Fibroblast of the aortic adventitia (primary cell): ENCODE results near the gene GSX1. TPM values are rescaled to one million over a fixed set of nuclear protein-coding genes. Genes with fewer than 3 reads are reported as not detected.
"Not testable (repeated sequence)": the region's sequence is repeated elsewhere in the genome, so short reads cannot be mapped to it uniquely, and the experiment has no call there.

Experiments used
- DNase-seq: peaks from one replicate; pipeline ENCODE4 v3.0.0-alpha.2; 2010; ENCODE audit warnings: low read depth
- H3K4me3 ChIP-seq: 2 replicates; pipeline ENCODE4 v1.5.1; 2011; ENCODE audit warnings: low read depth, mild to moderate bottlenecking, control low read depth, low read length, moderate library complexity
- total RNA-seq: library from RNA; depleted of rRNA; stranded (reverse); fragments of >200 nt; gene quantifications from 2 replicates; pipeline ENCODE4 v1.2.3, GENCODE V29; 2012; ENCODE audit warnings: low replicate concordance
- TF ChIP-seq, protein P1 (sequence below): IDR thresholded peaks from 2 replicates; pipeline ENCODE4 v1.5.1; 2011; ENCODE audit warnings: mild to moderate bottlenecking, low read length, control low read depth, inconsistent platforms; ENCODE audit not compliant: insufficient read depth

The GSX1 gene
- total RNA-seq, 1 donor, result not detected

DNA sequence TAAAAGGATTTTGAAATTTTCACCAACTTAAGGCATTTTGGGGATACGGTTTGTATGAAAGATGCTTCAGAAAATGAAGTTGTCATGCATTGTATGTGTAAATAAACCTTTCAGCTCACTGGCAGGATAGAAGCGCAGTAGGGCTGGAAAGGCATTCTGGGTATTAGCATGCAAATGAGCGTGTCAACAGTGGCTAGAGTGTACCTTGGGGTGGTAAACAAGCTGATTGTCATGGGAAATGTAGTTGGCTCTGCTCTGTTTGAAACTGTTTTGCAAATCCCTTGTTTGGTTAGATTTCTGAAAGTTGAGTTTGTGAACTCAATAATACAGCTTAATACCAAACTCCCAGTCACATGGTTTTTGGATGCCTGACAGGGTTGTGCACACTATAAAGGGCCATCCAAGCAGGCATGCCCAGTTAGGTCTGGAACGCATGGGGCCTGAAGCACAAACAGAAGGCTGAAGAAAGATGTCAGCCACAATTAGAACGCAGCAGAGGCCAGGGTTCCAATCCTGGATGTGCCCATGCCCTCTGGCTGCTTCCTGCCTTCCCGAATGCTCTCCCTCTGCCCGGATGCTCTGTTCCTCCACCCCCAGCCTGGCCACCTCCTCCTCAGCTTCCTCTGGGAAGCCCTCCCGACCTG lies 14.6 kb downstream of the GSX1 start:
- no peak overlapping the region for H3K4me3 ChIP-seq
- TF ChIP-seq, protein P1, sequence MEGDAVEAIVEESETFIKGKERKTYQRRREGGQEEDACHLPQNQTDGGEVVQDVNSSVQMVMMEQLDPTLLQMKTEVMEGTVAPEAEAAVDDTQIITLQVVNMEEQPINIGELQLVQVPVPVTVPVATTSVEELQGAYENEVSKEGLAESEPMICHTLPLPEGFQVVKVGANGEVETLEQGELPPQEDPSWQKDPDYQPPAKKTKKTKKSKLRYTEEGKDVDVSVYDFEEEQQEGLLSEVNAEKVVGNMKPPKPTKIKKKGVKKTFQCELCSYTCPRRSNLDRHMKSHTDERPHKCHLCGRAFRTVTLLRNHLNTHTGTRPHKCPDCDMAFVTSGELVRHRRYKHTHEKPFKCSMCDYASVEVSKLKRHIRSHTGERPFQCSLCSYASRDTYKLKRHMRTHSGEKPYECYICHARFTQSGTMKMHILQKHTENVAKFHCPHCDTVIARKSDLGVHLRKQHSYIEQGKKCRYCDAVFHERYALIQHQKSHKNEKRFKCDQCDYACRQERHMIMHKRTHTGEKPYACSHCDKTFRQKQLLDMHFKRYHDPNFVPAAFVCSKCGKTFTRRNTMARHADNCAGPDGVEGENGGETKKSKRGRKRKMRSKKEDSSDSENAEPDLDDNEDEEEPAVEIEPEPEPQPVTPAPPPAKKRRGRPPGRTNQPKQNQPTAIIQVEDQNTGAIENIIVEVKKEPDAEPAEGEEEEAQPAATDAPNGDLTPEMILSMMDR, result no peak
- no peak for DNase-seq

DNA sequence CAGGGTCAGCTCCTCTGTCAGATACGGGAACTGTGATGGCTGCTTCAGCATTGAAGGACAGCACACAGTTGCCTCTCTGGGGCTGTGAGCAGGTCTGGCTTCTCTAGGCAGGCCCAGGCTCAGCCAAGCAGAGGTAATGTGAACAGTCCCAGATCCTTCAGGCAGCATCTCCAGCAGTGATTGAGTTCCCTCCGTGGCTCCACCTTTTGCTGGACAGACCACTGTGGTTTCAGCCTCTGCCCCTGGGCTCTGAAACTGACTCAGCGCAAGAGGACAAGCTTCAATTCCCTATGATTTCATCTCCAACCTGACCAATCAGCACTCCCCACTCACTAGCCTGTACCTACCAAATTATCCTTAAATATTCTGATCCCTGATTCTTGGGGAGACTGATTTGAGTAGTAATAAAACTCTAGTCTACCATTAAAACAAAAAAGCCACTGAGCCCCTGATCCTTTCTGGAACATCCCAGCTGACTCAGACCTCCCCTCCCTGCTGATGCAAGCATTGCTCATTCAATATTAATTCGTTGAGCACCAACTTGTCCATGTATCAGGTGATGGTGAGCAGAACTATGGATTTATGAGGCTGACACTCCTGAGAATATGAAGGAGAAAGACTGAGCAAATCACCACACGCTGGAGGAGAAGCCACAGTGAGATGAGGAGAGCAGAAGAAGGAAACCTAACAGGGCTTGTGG lies 16.7 kb downstream of the GSX1 start:
- no peak overlapping the region for H3K4me3 ChIP-seq
- no peak for DNase-seq
- TF ChIP-seq, protein P1, result no peak

DNA sequence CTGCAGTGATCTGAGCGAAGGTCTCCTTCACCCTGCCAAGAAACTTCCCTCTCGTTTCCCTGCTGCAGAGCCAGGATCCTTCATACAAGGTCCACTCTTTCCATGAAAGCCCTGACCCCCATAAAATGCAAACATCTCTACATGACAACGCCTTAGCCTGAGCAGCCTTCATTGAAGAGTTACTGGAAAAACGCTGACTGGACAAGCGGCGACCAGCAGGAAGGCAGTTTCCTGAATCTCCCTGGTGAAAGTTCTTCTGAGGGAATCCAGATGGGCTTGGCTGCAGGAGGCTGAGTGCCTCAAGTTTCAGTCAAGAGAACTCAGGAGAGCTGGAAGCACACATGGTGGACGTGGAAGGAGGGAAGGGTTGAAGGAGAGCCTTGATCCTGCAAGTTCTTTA lies 17.7 kb downstream of the GSX1 start:
- H3K4me3 ChIP-seq, result no peak overlapping the region
- TF ChIP-seq, protein P1, result no peak
- no peak for DNase-seq

DNA sequence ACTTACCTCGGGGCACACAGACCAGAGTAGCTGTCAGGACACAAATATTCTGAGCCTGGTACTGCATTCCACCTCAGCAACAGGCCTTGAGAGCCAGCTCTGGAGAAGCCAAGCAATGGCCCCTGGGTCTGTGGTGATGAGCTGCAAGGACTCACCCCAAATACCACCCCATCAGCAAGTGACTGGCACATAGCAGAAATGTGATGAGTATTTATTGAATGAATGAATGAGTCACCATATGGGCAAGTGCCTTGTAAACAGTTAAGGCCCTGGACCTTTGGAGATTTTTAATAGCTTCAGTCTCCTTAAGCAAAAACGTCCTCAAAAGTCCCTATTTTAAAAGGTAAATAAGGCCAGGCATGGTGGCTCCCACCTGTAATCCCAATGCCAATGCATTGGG lies 18.2 kb downstream of the GSX1 start:
- TF ChIP-seq, protein P1, result no peak
- DNase-seq, result no peak
- H3K4me3 ChIP-seq, result no peak overlapping the region

DNA sequence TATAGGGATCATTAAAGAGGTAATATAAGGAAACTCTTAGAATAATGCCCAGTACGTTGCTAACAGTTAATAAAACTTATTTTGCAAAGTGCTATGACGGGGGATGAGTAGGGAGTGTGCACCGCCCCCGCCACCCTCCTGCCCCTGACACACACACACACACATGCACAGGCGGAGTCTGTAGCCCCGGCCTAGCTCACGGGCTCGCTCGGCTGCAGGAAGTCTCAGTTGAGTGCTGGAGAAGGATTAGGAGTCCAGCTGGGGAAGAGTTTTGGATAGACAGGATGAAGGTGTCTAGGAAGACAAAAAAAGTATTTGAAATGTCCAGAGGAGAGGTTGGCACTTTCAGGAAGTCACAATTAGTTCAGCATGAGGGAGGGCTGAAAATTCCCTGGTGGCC lies 21.5 kb downstream of the GSX1 start:
- no peak overlapping the region for H3K4me3 ChIP-seq
- TF ChIP-seq, protein P1, result no peak
- DNase-seq, result no peak

DNA sequence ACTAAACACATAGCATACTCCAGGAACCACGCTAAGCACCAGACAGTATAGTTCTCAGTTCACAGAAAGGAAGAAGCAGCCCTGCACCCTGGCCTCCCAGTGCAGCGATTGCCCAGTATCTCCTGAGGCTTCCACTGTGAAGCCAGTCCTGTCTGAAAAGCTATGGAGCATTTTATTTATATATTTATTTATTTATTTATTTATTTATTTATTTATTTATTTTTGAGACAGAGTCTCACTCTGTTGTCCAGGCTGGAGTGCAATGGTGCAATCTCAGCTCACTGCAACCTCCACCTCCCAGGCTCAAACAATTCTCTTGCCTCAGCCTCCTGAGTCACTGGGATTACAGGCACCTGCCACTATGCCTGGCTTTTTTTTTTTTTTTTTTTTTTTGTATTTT lies 25.5 kb downstream of the GSX1 start:
- DNase-seq, H3K4me3 ChIP-seq: not testable (repeated sequence)

DNA sequence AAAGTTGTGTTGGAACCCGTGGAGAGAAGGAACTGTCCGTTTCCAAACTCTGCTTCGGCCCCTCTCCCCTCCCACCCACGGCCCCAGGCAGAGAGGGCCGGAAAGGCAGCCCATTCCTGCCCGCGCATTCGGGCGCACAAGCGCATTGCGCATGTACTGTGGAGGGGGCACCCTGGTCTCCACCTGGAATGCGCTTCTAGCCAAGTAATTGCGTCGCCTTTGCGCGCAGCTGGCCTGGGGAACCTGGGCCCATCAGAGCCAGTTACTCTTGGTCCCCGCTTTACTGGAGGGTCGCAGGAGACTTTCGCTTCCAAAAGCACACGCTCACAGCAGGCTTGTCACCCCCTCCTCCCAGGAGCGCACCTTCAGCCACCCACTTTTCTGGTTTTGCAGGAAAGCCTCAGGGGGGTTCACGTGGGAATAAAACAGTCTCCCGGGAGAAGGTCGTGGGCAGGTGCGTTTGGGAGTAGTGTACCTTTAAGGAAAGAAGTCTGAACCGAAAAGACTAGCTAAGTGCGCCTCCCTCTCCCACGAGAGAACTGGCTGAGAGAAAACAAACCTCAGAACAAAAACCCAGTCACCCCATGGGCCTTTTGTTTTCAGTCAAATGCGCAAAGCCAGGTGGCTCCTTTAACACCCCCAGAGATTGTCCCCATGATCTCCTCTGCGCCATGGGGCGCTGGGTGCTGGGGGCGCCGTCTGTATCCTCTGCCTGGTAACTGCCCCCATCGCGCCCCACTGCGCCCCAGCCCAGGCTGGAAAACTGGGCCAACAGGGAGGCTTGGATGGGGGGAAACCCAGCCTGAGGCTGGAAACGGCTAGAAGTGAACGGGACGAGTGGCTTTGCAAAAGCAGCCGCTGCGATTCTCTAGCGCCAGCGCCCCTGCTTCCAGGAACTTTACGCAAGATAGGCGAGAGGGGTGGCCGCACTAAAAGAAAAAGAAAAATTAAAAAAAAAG lies 28.5 kb downstream of the GSX1 start:
- TF ChIP-seq, protein P1, result no peak
- DNase-seq, result no peak
- H3K4me3 ChIP-seq, result no peak overlapping the region
